Hepatocyte (in vitro differentiated cells): ENCODE measurements around the gene MICALL1. TPM values are rescaled to one million over a fixed set of nuclear protein-coding genes. Genes with fewer than 3 reads are reported as not detected.

ENCODE experiments used
- DNase-seq: peaks from one replicate; pipeline ENCODE4 v3.0.0-alpha.2; 2016; ENCODE audit warnings: low spot score
- H2AFZ ChIP-seq: fragments of 200-600 bp; sonication (generic); 2 replicates; pipeline ENCODE4 v1.6.0; 2016; ENCODE audit warnings: antibody characterized with exemption, mild to moderate bottlenecking
- H3K27ac ChIP-seq: fragments of 200-600 bp; sonication (generic); 2 replicates; pipeline ENCODE4 v1.5.1; 2016; ENCODE audit warnings: mild to moderate bottlenecking
- H3K27me3 ChIP-seq: fragments of 200-600 bp; sonication (generic); 2 replicates; pipeline ENCODE4 v1.6.1; 2016
- H3K36me3 ChIP-seq: fragments of 200-600 bp; sonication (generic); replicated peaks from 2 replicates; pipeline ENCODE4 v1.5.1; 2016; ENCODE audit warnings: low read depth; ENCODE audit not compliant: insufficient read depth
- H3K4me1 ChIP-seq: fragments of 200-600 bp; sonication (generic); 2 replicates; pipeline ENCODE4 v1.5.1; 2016; ENCODE audit warnings: mild to moderate bottlenecking, moderate library complexity; ENCODE audit not compliant: insufficient read depth
- H3K4me2 ChIP-seq: fragments of 200-600 bp; sonication (generic); 2 replicates; pipeline ENCODE4 v1.6.0; 2016
- H3K4me3 ChIP-seq: fragments of 200-600 bp; sonication (generic); 2 replicates; pipeline ENCODE4 v1.5.1; 2016; ENCODE audit warnings: mild to moderate bottlenecking
- H3K79me2 ChIP-seq: fragments of 200-600 bp; sonication (generic); 2 replicates; pipeline ENCODE4 v1.6.0; 2017; ENCODE audit warnings: mild to moderate bottlenecking
- H3K9me2 ChIP-seq: fragments of 200-600 bp; sonication (generic); replicated peaks from 2 replicates; pipeline ENCODE4 v1.6.0; 2017; ENCODE audit warnings: mild to moderate bottlenecking; ENCODE audit not compliant: insufficient read depth
- H3K9me3 ChIP-seq: fragments of 200-600 bp; sonication (generic); 2 replicates; pipeline ENCODE4 v1.5.1; 2016; ENCODE audit warnings: low read depth, mild to moderate bottlenecking
- H4K20me1 ChIP-seq: fragments of 200-600 bp; sonication (generic); 2 replicates; pipeline ENCODE4 v1.6.0; 2016; ENCODE audit warnings: mild to moderate bottlenecking; ENCODE audit not compliant: insufficient read depth, poor library complexity, severe bottlenecking
- CTCF ChIP-seq: fragments of 200-600 bp; sonication (generic); IDR thresholded peaks from 2 replicates; pipeline ENCODE4 v1.5.1; 2016; ENCODE audit warnings: antibody characterized with exemption, mild to moderate bottlenecking; ENCODE audit not compliant: poor library complexity
- EZH2 ChIP-seq: fragments of 200-600 bp; sonication (generic); IDR thresholded peaks from 2 replicates; pipeline ENCODE4 v1.6.1; 2016; ENCODE audit warnings: antibody characterized with exemption, mild to moderate bottlenecking, borderline replicate concordance
- EZH2phosphoT487 ChIP-seq: fragments of 200-600 bp; sonication (generic); IDR thresholded peaks from one replicate; pipeline ENCODE4 v1.6.1; 2018; ENCODE audit warnings: antibody characterized with exemption, mild to moderate bottlenecking, low read depth, moderate library complexity; ENCODE audit not compliant: unreplicated experiment, severe bottlenecking
- WGBS: methylation state at CpG from one replicate; pipeline ENCODE4 v1.1.6; 2016; ENCODE audit warnings: low lambda C conversion rate; ENCODE audit errors: missing lambda C conversion rate; 5-methylcytosine and 5-hydroxymethylcytosine counted together
- polyA plus RNA-seq: library from polyadenylated mRNA; unstranded; fragments of >200 nt; fragmentation: Nextera tagmentation; extraction: Ambion mirVana; gene quantifications from 2 replicates; pipeline ENCODE4 v1.2.1, GENCODE V29; 2016
- total RNA-seq: library from RNA; depleted of rRNA; stranded (reverse); fragments of >200 nt; gene quantifications from 2 replicates; pipeline ENCODE4 v1.2.3, GENCODE V29; 2014

MICALL1 gene
- total and polyA plus RNA-seq, 2 experiments from 2014 or later, result 15.0 to 26.1 TPM

- no peaks in the 10 kb centered on the region for H3K9me2 ChIP-seq
- DNase-seq, result no peak
- peaks cover 5% of the 10 kb centered on the region for H3K4me1 ChIP-seq
- H2AFZ ChIP-seq, result no peak overlapping the region
- 20% methylated on average over 55 of the region's 84 CpGs for WGBS
- no peak overlapping the region for H3K4me3 ChIP-seq
- peak overlapping the region; percentile 69 for H3K4me2 ChIP-seq
- peaks cover 4% of the 10 kb centered on the region for H4K20me1 ChIP-seq
- no peak overlapping the region for H3K27ac ChIP-seq
- H3K36me3 ChIP-seq, result no peaks in the 10 kb centered on the region
- peaks cover 37% of the 10 kb centered on the region for H3K27me3 ChIP-seq
- TF ChIP-seq EZH2, result peak; percentile 70
- peak; percentile 41 for TF ChIP-seq CTCF
- peak; percentile 59 for TF ChIP-seq EZH2phosphoT487
- no peaks in the 10 kb centered on the region for H3K79me2 ChIP-seq
- H3K9me3 ChIP-seq, result no peaks in the 10 kb centered on the region
Observed at GRCh38 chr22:37982938-37983859, 77.1 kb downstream of the MICALL1 start.

- H3K4me1 ChIP-seq, result peaks cover 5% of the 10 kb centered on the region
- peaks cover 37% of the 10 kb centered on the region for H3K27me3 ChIP-seq
- H3K9me3 ChIP-seq, result no peaks in the 10 kb centered on the region
- no peaks in the 10 kb centered on the region for H3K9me2 ChIP-seq
- no peak within 1 kb of the TSS for H3K27ac ChIP-seq
- WGBS, result 24% methylated on average over 30 of the region's 42 CpGs
- H3K4me2 ChIP-seq, result peak within 1 kb of the TSS; percentile 69
- H2AFZ ChIP-seq, result no peak within 1 kb of the TSS
- H4K20me1 ChIP-seq, result peaks cover 4% of the 10 kb centered on the region
- TF ChIP-seq CTCF (no peak), EZH2 (peak; percentile 31), EZH2phosphoT487 (peak; percentile 15)
- H3K79me2 ChIP-seq, result no peaks in the 10 kb centered on the region
- H3K4me3 ChIP-seq, result no peak within 1 kb of the TSS
- DNase-seq, result no peak
- no peaks in the 10 kb centered on the region for H3K36me3 ChIP-seq
Observed at GRCh38 chr22:37983860-37984791, 78.0 kb downstream of the MICALL1 start, which contains the start of gene SOX10. SOX10 (minus strand) TSS chr22:37984555; CDS start chr22:37983784, 771 bp downstream.

DNA sequence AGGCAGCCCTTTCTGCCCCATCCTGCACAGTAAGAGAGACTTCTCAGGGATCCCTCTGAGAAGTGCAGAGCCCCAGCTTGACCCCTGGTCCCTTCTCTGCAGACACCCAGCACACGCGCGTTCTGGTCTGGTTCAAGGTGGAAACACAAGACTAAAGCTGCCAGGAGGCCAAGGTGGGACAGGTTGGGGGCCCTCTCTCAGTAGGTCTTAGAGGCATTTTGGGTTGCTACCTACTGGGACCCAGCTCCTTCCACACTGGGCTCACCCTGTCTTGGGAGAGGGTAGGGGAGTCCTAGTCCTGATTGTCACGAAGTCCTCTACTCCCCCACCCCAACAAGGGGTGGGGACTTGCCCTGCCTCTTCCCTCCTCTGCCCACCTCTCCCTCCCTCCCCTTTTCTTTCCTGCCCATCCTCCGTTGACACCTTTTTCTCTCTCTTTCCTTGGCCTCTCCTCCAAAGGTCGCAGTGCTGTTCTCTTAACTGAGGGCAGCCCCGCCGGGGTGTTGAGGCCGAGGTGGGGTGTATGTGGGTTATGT is 79.0 kb downstream of the MICALL1 start:
- H3K27me3 ChIP-seq, result peaks cover 37% of the 10 kb centered on the region
- no peaks in the 10 kb centered on the region for H3K9me3 ChIP-seq
- no peak for DNase-seq
- H3K9me2 ChIP-seq, result no peaks in the 10 kb centered on the region
- WGBS, result 90% methylated on average over 9 of the region's 9 CpGs
- H3K4me2 ChIP-seq, result no peak overlapping the region
- H3K4me1 ChIP-seq, result peaks cover 5% of the 10 kb centered on the region
- no peaks in the 10 kb centered on the region for H3K36me3 ChIP-seq
- TF ChIP-seq CTCF (no peak), EZH2phosphoT487 (no peak), EZH2 (no peak)
- no peak overlapping the region for H3K4me3 ChIP-seq
- no peak overlapping the region for H3K27ac ChIP-seq
- no peaks in the 10 kb centered on the region for H3K79me2 ChIP-seq
- H2AFZ ChIP-seq, result no peak overlapping the region
- H4K20me1 ChIP-seq, result peaks cover 4% of the 10 kb centered on the region
